HG03095 (cell line): ENCODE measurements around the gene IPO13.

ENCODE experiments used
- ATAC-seq: cut with Tn5 transposase; IDR thresholded peaks from one replicate; pipeline ENCODE4 v1.9.1; 2021; ENCODE audit warnings: moderate library complexity; ENCODE audit not compliant: unreplicated experiment

Gene IPO13

DNA sequence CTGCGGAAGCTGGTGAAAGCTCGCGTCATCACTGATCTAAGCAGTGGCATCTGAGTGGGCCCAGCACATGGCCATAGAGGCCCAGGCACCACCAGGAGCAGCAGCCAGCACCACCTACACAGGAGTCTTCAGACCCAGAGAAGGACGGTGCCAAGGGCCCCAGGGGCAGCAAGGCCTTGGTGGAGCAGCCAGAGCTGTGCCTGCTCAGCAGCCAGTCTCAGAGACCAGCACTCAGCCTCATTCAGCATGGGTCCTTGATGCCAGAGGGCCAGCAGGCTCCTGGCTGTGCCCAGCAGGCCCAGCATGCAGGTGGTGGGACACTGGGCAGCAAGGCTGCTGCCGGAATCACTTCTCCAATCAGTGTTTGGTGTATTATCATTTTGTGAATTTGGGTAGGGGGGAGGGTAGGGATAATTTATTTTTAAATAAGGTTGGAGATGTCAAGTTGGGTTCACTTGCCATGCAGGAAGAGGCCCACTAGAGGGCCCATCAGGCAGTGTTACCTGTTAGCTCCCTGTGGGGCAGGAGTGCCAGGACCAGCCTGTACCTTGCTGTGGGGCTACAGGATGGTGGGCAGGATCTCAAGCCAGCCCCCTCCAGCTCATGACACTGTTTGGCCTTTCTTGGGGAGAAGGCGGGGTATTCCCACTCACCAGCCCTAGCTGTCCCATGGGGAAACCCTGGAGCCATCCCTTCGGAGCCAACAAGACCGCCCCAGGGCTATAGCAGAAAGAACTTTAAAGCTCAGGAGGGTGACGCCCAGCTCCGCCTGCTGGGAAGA, 16.4 kb upstream of the IPO13 start:
- ATAC-seq: no peak

DNA sequence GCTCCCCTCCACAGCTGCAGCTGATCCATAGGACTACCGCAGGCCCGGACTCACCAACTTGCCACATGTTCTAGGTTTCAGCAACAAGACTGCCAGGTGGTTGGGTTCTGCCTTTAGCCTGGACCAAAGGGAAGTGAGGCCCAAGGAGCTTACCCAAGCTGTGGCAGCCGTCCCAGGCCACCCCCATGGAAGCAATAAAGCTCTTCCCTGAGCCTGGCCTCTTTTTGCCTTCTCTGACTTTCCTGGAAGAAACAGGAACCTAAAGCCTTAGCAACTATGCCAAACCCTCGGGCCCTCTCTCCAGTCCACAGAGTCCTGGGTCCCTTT, 15.8 kb upstream of the IPO13 start:
- no peak for ATAC-seq

DNA sequence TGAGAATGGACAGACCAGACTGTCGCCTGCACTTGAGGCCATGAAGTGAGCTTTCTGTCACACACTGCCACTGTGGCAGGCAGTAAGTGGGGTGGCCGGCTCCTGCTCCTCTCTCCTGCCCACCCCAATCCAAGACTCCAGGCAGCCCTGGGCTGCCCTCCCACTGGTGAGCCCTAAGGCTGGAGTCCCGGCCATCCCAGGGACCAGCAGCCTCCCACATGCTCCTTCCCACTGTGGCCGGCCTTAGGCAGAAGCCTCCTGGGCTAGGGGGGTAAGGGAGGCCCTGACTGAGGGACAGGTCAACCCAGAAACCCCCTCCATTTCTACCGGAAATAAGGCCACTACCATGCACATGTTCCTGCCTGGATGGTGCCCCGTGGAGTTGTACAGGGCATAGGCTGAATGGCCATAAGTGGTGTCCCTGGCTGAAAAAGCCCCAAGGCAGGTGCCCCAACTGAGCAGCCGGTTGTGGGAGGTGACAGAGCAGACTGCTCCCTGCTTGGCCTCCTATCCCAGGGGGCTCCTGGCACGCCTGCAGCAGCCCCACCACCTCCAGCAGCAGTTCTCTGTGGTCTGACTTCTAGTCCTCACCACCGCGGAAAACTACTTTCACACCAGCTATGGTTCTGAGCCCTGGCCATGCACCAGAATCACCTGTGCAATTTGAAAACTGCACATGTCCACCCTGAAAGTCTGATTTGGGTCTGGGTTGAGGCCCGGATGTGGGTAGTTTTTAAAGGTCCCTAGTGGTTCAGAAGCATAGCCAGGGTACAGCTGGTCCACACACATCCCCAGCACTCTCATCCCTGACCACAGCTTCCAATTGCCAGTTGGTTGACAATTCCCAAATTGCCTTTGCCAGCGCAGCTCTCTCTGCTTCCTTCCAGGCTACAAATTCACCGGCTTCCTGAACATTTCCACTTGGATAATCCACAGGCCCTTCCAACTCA, 14.8 kb upstream of the IPO13 start:
- no peak for ATAC-seq

DNA sequence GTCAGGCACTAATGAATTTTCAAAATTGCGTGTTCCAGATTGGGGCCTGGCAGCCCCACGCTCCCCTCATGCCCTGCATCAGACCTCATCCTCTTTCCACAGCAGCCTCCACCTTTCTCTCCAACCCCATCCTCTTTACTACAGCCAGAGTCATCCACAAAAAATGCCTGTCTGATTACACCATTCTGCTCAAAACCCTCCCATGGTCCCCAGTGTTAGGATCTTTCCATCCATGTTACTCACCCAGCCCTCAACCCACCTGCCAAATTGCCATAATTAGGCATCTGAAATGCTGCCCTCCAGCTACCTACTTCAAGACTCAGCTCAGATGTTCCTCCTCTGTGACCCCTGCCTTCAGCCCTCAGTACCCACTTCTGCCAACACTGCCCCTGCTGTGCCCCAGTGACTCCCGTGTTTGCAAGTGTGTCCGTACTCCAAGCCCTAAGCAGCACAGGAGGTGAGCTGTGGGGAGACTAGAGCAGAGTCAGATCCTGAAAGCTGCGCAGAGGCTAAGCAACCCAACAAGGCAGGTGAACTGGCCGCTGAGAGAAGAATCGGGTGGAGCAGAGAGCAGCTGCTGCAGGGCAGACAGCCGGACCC, 13.9 kb upstream of the IPO13 start:
- ATAC-seq: no peak

DNA sequence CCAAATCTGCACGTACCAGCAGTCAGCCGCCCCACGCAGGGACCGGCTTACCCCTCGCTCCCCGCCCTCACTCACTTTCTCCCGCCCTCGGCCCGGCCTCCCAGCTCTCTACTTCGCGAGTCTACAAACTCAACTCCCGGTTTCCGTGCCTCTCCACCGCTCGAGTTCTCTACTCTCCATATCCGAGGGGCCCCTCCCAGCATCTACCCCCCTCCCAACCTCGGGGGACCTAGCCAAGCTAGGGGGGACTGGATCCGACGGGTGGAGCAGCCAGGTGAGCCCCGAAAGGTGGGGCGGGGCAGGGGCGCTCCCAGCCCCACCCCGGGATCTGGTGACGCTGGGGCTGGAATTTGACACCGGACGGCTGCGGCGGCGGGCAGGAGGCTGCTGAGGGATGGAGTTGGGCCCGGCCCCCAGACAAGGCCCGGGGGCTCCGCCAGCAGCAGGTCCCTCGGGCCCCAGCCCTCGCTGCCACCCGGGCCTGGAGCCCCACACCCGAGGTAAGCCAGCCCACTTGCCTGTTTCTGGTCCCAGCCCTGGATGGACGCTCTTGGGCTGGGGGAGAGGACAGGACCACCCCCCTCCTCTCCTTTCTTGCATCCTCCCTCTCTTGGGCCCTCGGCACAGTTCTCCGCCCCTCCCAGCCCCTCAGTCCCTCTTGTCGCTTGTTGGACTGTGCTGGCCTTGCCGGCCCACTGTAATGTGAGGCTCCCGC, 13.2 kb upstream of the IPO13 start, which contains the start of gene ARTN:
Gene ARTN (plus strand): TSS at position 416 of the 715 bp plus-strand sequence. CDS start 1,856 bp downstream, outside the sequence.
- ATAC-seq: no peak

DNA sequence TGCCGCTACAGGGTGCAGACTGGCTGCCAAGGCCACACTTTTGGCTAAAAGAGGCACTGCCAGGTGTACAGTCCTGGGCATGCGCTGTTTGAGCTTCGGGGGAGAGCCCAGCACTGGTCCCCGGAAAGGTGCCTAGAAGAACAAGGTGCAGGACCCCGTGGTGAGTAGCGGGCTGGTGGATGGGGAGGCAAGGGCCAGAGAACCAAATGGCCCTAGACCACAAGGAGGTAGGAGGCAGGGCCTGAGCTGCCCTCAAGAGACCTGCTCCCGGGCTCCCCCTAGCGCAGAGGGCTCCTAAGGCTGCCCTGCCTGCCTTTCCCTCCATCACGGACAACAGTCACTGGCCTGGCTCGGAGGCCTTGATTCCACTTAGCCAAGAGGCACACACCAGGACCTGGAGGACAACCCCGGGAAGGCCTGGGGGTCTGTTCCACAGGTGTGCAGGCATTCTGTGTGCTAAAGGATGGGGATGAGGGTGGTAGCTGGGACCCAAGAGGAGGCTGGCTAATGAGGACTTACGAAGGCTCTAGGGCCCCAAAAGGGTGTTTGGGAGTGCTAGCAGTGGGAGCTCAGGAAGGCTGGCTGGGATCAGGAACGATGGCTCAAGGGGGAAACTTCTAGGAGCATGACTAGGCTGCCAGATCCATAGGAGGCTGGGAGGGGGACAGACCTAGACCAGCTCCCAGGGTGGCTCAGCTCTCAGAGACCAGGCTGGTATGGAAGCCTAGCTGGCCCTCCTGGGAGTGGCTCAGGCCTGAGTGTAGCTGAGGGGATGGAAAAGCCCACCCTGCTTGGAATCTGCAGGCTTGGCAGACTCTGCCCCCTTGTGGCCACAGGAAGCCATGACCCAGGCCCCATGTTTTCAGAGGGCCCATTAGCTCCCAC, 12.4 kb upstream of the IPO13 start:
- ATAC-seq: no peak

DNA sequence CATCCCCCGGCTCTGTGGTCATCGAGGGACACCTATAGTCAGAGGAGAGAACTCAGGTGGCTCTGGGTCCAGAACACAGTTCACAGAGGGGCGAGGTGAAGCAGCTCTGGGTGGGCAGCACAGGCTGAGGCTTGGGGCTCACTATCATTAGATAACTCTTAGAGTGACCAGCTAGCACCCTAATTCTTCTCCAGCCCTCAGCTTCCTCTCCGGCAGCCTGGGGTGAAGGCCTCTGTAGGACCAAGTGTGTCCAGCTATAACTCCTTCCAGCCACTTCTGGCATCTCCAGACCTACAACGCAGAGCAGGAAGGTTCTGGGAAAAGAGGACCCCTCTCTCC, 11.8 kb upstream of the IPO13 start:
- no peak for ATAC-seq

DNA sequence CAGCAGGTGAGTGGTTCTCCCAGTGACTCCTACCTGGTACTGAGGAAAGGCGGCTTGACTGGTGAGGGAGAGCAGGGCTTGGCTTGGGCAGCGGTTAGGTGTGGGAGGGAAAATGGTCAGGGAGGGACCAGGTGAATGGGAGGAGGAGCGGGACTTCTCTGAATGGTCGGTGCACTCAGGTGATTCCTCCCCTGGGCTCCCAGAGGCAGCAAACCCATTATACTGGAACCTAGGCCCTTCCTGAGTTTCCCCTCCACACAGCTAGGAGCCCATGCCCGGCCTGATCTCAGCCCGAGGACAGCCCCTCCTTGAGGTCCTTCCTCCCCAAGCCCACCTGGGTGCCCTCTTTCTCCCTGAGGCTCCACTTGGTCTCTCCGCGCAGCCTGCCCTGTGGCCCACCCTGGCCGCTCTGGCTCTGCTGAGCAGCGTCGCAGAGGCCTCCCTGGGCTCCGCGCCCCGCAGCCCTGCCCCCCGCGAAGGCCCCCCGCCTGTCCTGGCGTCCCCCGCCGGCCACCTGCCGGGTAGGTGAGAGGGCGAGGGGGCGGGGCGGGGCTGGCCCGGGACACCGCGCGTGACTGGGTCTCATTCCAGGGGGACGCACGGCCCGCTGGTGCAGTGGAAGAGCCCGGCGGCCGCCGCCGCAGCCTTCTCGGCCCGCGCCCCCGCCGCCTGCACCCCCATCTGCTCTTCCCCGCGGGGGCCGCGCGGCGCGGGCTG, 10.9 kb upstream of the IPO13 start:
- no peak for ATAC-seq

DNA sequence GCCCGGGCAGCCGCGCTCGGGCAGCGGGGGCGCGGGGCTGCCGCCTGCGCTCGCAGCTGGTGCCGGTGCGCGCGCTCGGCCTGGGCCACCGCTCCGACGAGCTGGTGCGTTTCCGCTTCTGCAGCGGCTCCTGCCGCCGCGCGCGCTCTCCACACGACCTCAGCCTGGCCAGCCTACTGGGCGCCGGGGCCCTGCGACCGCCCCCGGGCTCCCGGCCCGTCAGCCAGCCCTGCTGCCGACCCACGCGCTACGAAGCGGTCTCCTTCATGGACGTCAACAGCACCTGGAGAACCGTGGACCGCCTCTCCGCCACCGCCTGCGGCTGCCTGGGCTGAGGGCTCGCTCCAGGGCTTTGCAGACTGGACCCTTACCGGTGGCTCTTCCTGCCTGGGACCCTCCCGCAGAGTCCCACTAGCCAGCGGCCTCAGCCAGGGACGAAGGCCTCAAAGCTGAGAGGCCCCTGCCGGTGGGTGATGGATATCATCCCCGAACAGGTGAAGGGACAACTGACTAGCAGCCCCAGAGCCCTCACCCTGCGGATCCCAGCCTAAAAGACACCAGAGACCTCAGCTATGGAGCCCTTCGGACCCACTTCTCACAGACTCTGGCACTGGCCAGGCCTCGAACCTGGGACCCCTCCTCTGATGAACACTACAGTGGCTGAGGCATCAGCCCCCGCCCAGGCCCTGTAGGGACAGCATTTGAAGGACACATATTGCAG, 10.2 kb upstream of the IPO13 start:
- no peak for ATAC-seq

DNA sequence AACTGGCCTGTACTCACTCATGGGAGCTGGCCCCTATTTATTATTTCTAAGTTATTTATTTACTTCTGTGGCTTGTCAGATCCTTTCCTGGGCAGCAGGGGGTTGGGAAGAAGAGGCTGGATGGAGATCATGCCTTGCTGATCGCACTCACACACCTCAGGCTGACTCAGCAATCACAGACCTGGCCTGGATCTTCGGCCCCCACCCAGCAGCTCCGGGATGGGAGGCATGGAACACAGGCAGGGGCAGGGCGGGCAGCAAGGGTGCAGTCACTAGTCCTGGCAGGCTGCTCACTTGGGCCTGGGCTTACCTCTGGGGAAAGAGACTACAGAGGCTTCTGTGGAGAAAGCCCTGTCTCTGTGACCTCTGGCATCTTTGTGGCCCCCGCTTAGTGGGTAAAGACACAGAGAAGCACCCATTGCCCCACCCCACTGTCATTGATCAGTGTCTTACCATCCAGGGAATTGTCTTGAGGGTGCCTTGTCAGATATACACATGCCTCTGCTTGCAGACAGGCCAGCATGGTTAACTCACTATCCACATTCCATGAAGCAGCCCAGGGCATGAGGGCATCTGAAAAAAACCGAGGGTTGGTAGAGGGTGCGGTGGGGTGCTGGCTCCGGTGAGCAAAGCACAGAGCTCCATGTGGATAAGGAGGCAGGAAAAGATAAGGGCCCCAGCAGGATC, 9.4 kb upstream of the IPO13 start:
- no peak for ATAC-seq

DNA sequence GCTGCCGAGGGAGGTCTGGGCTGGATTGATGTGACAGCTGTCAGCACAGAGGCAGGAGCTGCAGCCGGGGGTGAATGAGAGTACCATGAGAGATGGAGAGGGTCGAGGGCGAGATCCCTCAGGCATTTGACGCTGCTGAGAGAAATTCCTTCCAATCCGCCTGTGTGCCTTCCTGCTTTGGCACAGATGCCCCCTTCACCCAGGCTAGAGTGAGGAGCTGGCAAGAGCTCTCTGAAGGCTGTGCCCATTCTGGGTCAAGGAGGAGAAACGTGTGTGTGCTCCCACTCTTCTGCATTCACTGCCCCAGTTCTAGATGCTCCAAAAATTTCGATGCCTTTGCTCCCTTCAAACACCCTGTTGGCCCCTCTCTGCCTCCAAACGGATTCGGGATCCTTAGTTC, 8.4 kb upstream of the IPO13 start:
- no peak for ATAC-seq

DNA sequence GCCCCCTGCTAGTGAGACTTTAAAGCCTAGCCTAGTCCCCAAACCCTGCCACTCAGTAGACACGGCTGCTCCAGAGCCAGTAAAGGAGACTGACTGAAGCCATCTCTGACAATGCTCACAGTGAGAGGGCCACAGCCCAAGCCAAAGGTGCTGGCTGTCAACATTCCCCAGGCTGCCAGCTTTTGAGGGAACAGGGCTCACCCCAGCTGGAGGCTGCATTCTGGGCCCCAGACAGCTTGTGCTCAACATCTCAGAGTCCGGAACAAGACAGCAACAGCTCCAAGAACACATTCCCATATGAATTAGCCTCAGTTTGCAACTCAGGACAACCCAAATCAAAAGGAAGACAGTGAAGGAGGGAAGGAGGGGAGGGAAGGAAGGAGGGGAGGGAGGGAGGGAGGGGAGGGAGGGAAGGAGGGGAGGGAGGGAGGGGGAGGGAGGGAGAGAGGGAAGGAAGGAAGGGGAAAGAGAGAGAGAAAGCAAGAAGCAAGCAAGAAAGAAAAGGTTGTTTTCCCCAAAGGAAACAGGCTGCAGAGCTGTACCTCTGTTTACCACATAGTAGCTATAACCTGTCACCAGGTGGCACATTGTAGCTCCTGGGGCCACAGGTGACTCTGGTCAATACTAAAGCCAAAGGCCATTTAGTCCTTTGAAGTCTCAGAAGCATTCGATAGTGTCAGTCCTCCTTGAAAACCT, 7.7 kb upstream of the IPO13 start:
- no peak for ATAC-seq

DNA sequence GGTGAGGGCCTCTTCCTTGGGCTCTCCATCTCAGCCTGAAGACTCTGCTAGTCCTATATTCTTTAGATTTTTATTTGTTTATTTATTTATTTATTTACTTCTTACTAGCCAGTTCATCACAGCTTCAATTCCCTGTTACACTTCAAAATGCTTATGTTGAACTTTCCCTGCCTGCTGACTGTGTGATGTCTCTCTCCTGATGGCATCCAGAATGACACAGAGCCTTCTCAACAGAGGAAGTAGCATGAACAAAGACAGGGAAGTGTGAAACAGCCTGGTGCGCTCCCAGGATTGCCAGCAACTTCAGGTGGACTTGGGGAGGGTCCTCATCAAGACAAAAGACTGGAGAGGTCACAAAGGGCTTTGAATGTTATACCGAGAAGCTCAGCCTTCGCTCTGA, 4.3 kb upstream of the IPO13 start:
- ATAC-seq: no peak

DNA sequence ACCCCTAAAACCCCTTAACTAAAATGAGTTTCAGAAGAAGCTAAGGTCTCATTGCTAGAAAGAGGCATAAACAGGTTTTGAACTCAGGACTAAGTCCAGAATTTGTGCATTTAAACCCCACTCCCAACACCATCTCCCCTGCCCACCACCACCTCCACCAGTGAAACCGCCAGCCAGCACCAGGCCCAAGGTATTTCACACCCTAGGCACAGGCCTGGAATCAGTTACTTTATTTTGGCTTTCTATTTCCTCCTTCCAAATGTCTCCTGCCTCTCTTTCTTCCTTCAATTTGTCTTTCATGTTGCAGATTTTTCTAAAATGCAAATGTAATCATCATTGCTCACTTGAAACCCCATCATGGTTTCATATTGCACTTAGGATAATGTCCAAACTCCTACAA, 1.9 kb upstream of the IPO13 start:
- ATAC-seq: no peak

DNA sequence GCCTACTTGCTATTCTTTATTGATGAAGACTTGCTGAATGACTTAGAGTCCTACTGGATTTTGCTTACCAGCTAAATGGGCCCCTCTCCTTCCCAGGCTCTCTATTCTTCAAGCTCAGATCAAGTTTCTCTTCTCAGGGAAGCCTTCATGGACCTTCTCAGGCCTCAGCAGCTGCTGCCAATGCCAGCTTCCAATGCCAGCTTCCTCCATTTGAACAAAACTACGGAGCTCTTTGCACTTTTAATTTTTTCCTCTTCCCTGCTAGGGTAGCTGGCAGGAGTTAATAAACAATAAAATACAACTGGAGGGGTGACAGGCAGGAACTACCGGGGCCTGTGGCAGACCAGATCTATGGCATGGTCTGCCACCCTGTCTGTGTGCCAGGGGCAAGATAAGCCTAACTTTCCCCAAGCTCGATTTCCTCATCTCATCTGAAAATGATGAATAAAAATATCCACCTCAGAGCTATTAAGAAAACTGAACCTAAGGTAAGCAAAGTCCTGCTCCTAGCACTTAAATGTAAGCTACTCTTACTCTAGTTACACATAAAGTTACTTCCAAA, 995 bp upstream of the IPO13 start:
- no peak for ATAC-seq

DNA sequence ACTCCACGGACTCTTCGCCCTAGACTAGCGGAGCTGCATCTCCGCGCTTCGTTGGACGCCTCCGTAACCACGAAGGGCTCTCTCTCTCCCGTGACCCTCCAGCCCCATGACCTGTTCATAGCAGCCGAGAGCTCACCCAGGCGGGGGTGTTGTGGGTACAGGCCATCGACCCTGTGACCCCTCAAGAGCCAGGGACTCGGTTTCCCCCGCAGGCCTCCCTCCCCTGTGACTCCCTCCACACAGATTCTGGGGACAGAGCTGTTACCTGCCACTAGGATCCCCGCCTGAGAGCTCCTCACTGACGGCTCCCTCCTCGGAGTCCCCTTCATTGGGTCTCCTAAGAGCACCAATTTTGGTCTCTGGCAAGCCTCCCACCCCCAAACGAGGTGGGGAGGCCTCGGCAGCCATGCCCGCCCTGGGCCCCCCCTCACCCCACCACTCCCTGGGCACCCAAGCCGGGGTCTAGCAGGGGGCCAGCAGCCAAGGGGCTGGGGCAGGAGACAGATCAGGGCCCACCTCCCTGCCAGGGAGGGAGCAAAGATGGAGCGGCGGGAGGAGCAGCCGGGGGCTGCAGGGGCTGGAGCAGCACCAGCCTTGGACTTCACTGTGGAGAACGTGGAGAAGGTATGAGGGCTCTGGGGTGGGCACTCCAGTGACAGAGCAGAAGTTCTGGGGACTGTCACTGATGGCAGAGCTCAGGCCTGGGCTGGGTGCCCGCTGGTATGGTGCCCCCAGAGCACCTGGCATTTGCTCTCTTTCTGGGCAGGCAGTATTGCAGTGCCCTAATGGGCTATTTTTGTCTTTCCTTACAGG, 517 bp downstream of the IPO13 start:
- ATAC-seq: no peak
